Endothelial cell of umbilical vein (primary cell): ENCODE measurements around the gene PIGZ. TPM values are rescaled to one million over a fixed set of nuclear protein-coding genes. Genes with fewer than 3 reads are reported as not detected.

Source experiments
- BruUV-seq: library from RNA; stranded (reverse); fragments of 400-500 nt; replicated peaks from 2 replicates; lab custom pipeline; 2021; lab: Mats Ljungman, UMichigan
- CTCF ChIA-PET: fragments of 300-600, 350-600 bp; sonication (Branson Sonifier 250); formaldehyde crosslinking; loops from one replicate; lab custom pipeline; 2021; ENCODE audit warnings: antibody characterized with exemption, inconsistent platforms; lab: Charles Lee
- POLR2A ChIA-PET: fragments of 300-600, 350-600 bp; sonication (Branson Sonifier 250); formaldehyde crosslinking; loops from one replicate; lab custom pipeline; 2021; ENCODE audit warnings: antibody characterized with exemption, inconsistent platforms; lab: Charles Lee
- DNase-seq: peaks from one replicate; pipeline ENCODE4 v3.0.0-alpha.2; 2011; ENCODE audit warnings: low read depth, low spot score
- FAIRE-seq: peaks from 2 replicates; lab custom pipeline; 2011; peaks lifted over from hg19 to GRCh38; lab: Jason Lieb, UNC
- H2AFZ ChIP-seq: 2 replicates; pipeline ENCODE4 v1.6.0; 2012; ENCODE audit warnings: low read depth, low read length, control low read depth, inconsistent platforms
- H3K27ac ChIP-seq: 2 replicates; pipeline ENCODE4 v1.5.1; 2011; ENCODE audit warnings: low read depth, mild to moderate bottlenecking, control low read depth, low read length, moderate library complexity; ENCODE audit not compliant: insufficient read depth
- H3K27me3 ChIP-seq, 2 experiments: 2 replicates each; pipeline versions ENCODE4 v1.6.0 to v1.6.1; 2011; ENCODE audit warnings: low read length in 2 of 2, mixed read lengths in 1 of 2; ENCODE audit not compliant: control insufficient read depth in 2 of 2, insufficient read depth in 2 of 2
- H3K36me3 ChIP-seq, 2 experiments: 2 replicates in 1 of 2; 3 replicates in 1 of 2; pipeline ENCODE4 v1.5.1; 2011; ENCODE audit warnings: low read length in 2 of 2, mild to moderate bottlenecking in 1 of 2, moderate library complexity in 1 of 2; ENCODE audit not compliant: control insufficient read depth in 2 of 2, insufficient read depth in 2 of 2; ENCODE audit errors: extremely low read depth in 1 of 2
- H3K4me1 ChIP-seq: 3 replicates; pipeline ENCODE4 v1.5.1; 2011; ENCODE audit warnings: mild to moderate bottlenecking, low read length; ENCODE audit not compliant: control insufficient read depth, insufficient read depth; ENCODE audit errors: extremely low read depth
- H3K4me2 ChIP-seq: 2 replicates; pipeline ENCODE4 v1.6.1; 2011; ENCODE audit warnings: low read length, control low read depth, mixed read lengths; ENCODE audit not compliant: insufficient read depth
- H3K4me3 ChIP-seq, 3 experiments: fragments of 200-600 bp in 1 of 3; sonication (generic), shearing (Covaris generic) in 1 of 3; replicated peaks in 1 of 3; 2 replicates each; pipeline ENCODE4 v1.5.1; 2011 to 2016; ENCODE audit warnings: control low read depth in 3 of 3, low read length in 3 of 3, mild to moderate bottlenecking in 2 of 3, inconsistent platforms in 1 of 3, low read depth in 1 of 3, moderate library complexity in 1 of 3; ENCODE audit not compliant: insufficient read depth in 1 of 3
- H3K79me2 ChIP-seq: 2 replicates; pipeline ENCODE4 v1.6.0; 2012; ENCODE audit warnings: low read length, inconsistent platforms; ENCODE audit not compliant: control insufficient read depth, insufficient read depth
- H3K9ac ChIP-seq: replicated peaks from 2 replicates; pipeline ENCODE3; 2011; ENCODE audit warnings: low read length, control low read depth; ENCODE audit not compliant: insufficient read depth; ENCODE audit errors: extremely low read depth
- H3K9me1 ChIP-seq: replicated peaks from 3 replicates; pipeline ENCODE4 v1.6.0; 2011; ENCODE audit warnings: mild to moderate bottlenecking, low read length; ENCODE audit not compliant: control insufficient read depth, insufficient read depth; ENCODE audit errors: extremely low read depth
- H3K9me3 ChIP-seq: replicated peaks from 2 replicates; pipeline ENCODE4 v1.5.1; 2012; ENCODE audit warnings: low read length, inconsistent platforms; ENCODE audit not compliant: control insufficient read depth, insufficient read depth
- H4K20me1 ChIP-seq: replicated peaks from 2 replicates; pipeline ENCODE3; 2011; ENCODE audit warnings: mild to moderate bottlenecking, low read length; ENCODE audit not compliant: control insufficient read depth, insufficient read depth; ENCODE audit errors: extremely low read depth
- EZH2 ChIP-seq: IDR thresholded peaks from 2 replicates; pipeline ENCODE4 v1.6.1; 2012; ENCODE audit warnings: borderline replicate concordance, low read depth, mild to moderate bottlenecking, moderate library complexity, low read length, inconsistent platforms; ENCODE audit not compliant: severe bottlenecking
- FOS ChIP-seq: IDR thresholded peaks from 2 replicates; pipeline ENCODE4 v1.6.1; 2011; ENCODE audit warnings: mild to moderate bottlenecking, low read length, moderate library complexity, borderline replicate concordance; ENCODE audit not compliant: insufficient read depth
- GATA2 ChIP-seq: IDR thresholded peaks from 2 replicates; pipeline ENCODE4 v1.7.0; 2011; ENCODE audit warnings: low read depth, mild to moderate bottlenecking, moderate library complexity, mixed read lengths, low read length; ENCODE audit not compliant: insufficient read length, insufficient read depth
- JUN ChIP-seq: IDR thresholded peaks from 2 replicates; pipeline ENCODE4 v1.6.1; 2011; ENCODE audit warnings: borderline replicate concordance, low read depth; ENCODE audit not compliant: insufficient read length, insufficient read depth
- MYC ChIP-seq: IDR thresholded peaks from one replicate; pipeline ENCODE4 v1.6.1; 2011; ENCODE audit warnings: mild to moderate bottlenecking, low read depth, low read length
- POLR2A ChIP-seq: IDR thresholded peaks from 2 replicates; pipeline ENCODE4 v1.6.1; 2012; ENCODE audit warnings: low read depth, mild to moderate bottlenecking, control low read depth, low read length
- POLR2AphosphoS5 ChIP-seq: IDR thresholded peaks from 2 replicates; pipeline ENCODE4 v1.6.1; 2012; ENCODE audit warnings: low read depth, mild to moderate bottlenecking, control low read depth, low read length, moderate library complexity; ENCODE audit not compliant: insufficient read depth
- dilution Hi-C: fragments of 300-500 bp; cut with MboI; formaldehyde crosslinking; loops from one replicate; pipeline ENCODE4 v1.15.0; 2019; ENCODE audit warnings: low sequenced_read_pairs; ENCODE audit not compliant: extremely low pct_ligation_motif_present
- intact Hi-C: fragments of 100-400 bp; cut with micrococcal nuclease; formaldehyde crosslinking; loops from one replicate; pipeline ENCODE4 v1.10.0; 2022
- polyA plus RNA-seq, 4 experiments: library from polyadenylated mRNA; depleted of rRNA in 3 of 4; stranded (reverse) in 3 of 4; unstranded in 1 of 4; fragments of >200 nt; gene quantifications; 2 replicates each; pipeline versions ENCODE4 v1.2.1 to v1.2.3, GENCODE V29; 2011 to 2012; ENCODE audit warnings: missing spikeins in 1 of 4
- total RNA-seq: library from RNA; stranded (reverse); gene quantifications from 2 replicates; pipeline ENCODE4 v1.2.3, GENCODE V29; 2021
- TF ChIP-seq, protein P1 (sequence below): IDR thresholded peaks from 2 replicates; pipeline ENCODE4 v1.6.1; 2011; ENCODE audit not compliant: insufficient read depth, insufficient read length
- TF ChIP-seq, protein P2 (sequence below), 2 donors: IDR thresholded peaks; 1 replicate in 1 of 2; 2 replicates in 1 of 2; pipeline ENCODE4 v1.5.1; 2011; ENCODE audit warnings: low read length in 2 of 2, mild to moderate bottlenecking in 2 of 2, moderate library complexity in 2 of 2, control low read depth in 1 of 2, inconsistent platforms in 1 of 2, low read depth in 1 of 2; ENCODE audit not compliant: insufficient read depth in 1 of 2; ENCODE audit errors: extremely low read depth in 1 of 2

Gene PIGZ
- total and polyA plus RNA-seq, 2 donors (not counting 3 experiments of a cell fraction or from before 2014, with no cell fraction given) = 6.0 to 6.5 TPM

DNA sequence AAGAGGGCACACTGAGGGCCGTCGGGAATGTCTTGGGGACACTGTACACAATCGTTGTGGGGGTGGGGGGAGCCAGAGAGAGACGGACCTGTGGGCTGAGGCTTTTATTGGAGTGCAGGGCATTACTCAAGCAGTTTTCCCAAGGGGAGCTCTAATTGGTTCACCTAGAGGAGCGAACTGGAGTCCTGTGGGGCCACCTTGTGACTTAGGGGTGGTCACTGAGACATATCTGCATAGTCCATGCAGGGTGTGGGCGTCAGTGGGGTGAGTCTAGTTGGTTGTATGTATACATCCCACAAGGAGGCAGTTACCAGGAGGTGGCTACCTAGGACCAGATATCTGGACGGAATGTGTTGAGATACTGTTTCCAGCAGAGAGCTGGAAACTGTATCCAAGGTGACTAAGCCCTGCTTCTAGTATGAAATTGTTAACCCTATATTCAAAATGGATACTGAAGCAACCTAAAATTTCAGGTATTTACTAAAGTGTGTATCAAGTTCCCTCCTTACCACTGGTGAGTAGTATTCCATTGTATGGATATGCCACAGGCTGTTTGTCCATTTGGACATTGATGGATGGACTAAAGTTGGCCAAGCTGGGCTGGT lies 2.6 kb upstream of the PIGZ start:
- no peak overlapping the region for H3K4me3 ChIP-seq
- no peaks in the 10 kb centered on the region for H3K9me3 ChIP-seq
- H3K9ac ChIP-seq = no peak overlapping the region
- no peak overlapping the region for H3K27ac ChIP-seq
- FAIRE-seq = no peak
- dilution Hi-C loops (no loop called here), intact Hi-C loops (no loop called here)
- peaks cover 0 to 2% of the 10 kb centered on the region in 2 experiments for H3K27me3 ChIP-seq
- no TSS peak for BruUV-seq
- H3K4me1 ChIP-seq = peaks cover 3% of the 10 kb centered on the region
- POLR2A ChIA-PET = interaction anchor here (0.6 kb wide), 1 partner anchor 684 kb away, joined by 3 read pairs; the partner anchor contains the start of gene PCYT1A
- H4K20me1 ChIP-seq = no peaks in the 10 kb centered on the region
- CTCF ChIA-PET = interaction anchor here (1.1 to 1.3 kb wide), 2 partner anchors 134 to 442 kb away, joined by 3 read pairs; no protein-coding TSS in a partner anchor
- H3K36me3 ChIP-seq = no peaks in the 10 kb centered on the region
- H3K9me1 ChIP-seq = no peaks in the 10 kb centered on the region
- TF ChIP-seq POLR2A = no peak
- TF ChIP-seq, protein P1, sequence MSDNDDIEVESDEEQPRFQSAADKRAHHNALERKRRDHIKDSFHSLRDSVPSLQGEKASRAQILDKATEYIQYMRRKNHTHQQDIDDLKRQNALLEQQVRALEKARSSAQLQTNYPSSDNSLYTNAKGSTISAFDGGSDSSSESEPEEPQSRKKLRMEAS = no peak
- TF ChIP-seq GATA2 = no peak
- TF ChIP-seq EZH2 = no peak
- no peak for TF ChIP-seq MYC
- TF ChIP-seq, protein P2, sequence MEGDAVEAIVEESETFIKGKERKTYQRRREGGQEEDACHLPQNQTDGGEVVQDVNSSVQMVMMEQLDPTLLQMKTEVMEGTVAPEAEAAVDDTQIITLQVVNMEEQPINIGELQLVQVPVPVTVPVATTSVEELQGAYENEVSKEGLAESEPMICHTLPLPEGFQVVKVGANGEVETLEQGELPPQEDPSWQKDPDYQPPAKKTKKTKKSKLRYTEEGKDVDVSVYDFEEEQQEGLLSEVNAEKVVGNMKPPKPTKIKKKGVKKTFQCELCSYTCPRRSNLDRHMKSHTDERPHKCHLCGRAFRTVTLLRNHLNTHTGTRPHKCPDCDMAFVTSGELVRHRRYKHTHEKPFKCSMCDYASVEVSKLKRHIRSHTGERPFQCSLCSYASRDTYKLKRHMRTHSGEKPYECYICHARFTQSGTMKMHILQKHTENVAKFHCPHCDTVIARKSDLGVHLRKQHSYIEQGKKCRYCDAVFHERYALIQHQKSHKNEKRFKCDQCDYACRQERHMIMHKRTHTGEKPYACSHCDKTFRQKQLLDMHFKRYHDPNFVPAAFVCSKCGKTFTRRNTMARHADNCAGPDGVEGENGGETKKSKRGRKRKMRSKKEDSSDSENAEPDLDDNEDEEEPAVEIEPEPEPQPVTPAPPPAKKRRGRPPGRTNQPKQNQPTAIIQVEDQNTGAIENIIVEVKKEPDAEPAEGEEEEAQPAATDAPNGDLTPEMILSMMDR (IDR thresholded peaks at IDR 0.05; ENCODE audit: extremely low read depth in 1 of 2, insufficient read depth in 1 of 2, low read depth in 1 of 2, low read length in 2 of 2) = no peak
- TF ChIP-seq POLR2AphosphoS5 = no peak
- no peak for TF ChIP-seq FOS
- TF ChIP-seq JUN = no peak
- no peaks in the 10 kb centered on the region for H3K79me2 ChIP-seq
- H3K4me2 ChIP-seq = no peak overlapping the region
- no peak overlapping the region for H2AFZ ChIP-seq
- DNase-seq = no peak
